IPS-15b (cell line): ENCODE data around the gene INTS6L.
"Not testable (repeated sequence)": the region's sequence is repeated elsewhere in the genome, so short reads cannot be mapped to it uniquely, and the experiment has no call there.

Experiments used
- H3K27me3 ChIP-seq: one replicate; pipeline ENCODE4 v1.6.1; 2013; ENCODE audit warnings: low read length; ENCODE audit not compliant: control insufficient read depth, insufficient read depth
- H3K36me3 ChIP-seq: one replicate; pipeline ENCODE4 v1.6.1; 2013; ENCODE audit warnings: low read length; ENCODE audit not compliant: control insufficient read depth, insufficient read depth
- H3K4me1 ChIP-seq: one replicate; pipeline ENCODE4 v1.6.1; 2013; ENCODE audit warnings: mild to moderate bottlenecking, low read length; ENCODE audit not compliant: control insufficient read depth, insufficient read depth
- H3K4me3 ChIP-seq: one replicate; pipeline ENCODE4 v1.5.1; 2013; ENCODE audit warnings: low read depth, low read length
- H3K9ac ChIP-seq: one replicate; pipeline ENCODE4 v1.6.1; 2013; ENCODE audit warnings: low read depth, mild to moderate bottlenecking, low read length
- H3K9me3 ChIP-seq: one replicate; pipeline ENCODE4 v1.6.1; 2013; ENCODE audit warnings: mild to moderate bottlenecking, low read length; ENCODE audit not compliant: control insufficient read depth, insufficient read depth

INTS6L gene

DNA sequence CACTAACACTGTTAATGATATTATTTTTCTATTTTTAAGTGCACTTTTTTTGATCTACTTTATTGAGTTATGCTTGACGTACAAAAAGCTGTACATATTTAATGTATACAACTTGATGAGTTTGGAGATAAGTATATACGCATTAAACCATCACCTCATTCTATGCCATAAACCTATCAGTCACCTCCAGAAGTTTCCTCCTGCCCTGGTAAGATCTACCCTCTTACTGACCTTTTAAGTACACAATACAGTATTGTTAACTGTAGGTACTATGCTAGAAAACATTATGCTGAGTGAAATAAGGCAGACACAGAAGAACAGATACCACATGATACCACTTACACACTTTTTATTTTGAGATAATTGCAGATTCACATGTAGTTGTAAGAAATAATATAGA is 36.9 kb downstream of the INTS6L start:
- Histone ChIP-seq H3K9ac (no peak overlapping the region), H3K36me3 (no peaks in the 10 kb centered on the region), H3K9me3 (no peaks in the 10 kb centered on the region), H3K4me1 (peaks cover 4% of the 10 kb centered on the region), H3K27me3 (no peaks in the 10 kb centered on the region), H3K4me3 (no peak overlapping the region)

DNA sequence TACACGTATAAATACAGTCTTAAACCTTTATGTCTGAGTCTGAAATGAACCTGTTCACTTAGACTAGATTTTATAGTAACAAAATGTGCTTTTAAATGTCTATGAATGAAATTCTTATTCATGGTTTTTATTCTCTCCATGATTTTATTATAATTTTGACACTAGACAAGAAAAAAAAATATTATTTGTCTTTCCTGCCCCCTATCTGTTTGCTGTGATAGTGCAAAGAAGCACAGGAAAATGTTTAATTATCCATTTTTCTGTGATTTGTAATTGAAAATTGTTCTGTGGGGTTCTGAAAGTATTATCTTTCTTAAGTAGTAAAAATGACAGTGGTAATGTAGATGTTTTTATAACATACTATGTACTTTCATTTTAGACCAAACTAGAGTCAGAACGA is 52.0 kb downstream of the INTS6L start:
- Histone ChIP-seq H3K4me1 (no peaks in the 10 kb centered on the region), H3K4me3 (no peak overlapping the region), H3K36me3 (no peaks in the 10 kb centered on the region), H3K27me3 (no peaks in the 10 kb centered on the region), H3K9me3 (no peaks in the 10 kb centered on the region), H3K9ac (no peak overlapping the region)

DNA sequence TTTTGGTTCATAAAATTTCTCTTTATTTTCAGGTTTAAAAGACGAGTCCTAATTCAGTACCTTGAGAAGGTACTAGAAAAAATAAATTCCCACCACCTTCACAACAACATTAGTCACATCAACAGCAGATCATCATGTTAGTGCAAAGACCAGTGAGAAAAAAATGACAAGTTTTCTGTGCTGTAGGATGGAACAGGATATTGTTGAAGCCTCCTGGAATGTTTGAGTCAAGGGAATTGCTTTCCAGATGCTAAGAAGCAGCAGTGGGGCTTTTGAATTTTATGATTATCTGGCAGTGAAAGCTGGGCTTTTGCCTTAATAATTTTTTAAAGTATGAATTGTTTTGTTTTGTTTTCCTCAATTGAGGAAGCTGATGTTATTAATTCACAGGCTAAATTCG is 61.0 kb downstream of the INTS6L start:
- Histone ChIP-seq H3K9me3 (no peaks in the 10 kb centered on the region), H3K4me3 (no peak overlapping the region), H3K4me1 (no peaks in the 10 kb centered on the region), H3K36me3 (no peaks in the 10 kb centered on the region), H3K9ac (no peak overlapping the region), H3K27me3 (no peaks in the 10 kb centered on the region)

DNA sequence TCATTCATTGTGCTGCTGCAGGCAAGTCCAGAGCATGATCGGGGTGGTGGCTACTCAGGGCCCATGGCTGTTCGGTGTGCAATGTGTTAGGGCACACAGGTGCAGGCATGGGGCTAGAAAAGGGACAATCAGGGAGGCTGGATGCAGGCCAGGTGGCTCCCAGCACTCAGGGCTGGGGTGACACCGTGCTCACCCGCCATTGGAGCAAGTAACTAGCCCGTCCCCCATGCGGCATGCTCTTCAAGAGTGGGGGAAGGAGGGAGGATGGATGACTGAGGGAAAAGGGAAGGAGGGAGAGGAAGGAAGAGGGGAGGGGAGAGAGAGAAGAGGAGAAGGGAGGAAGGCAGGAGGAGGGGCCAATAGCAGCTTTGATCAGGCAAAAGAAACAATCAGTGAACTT is 64.7 kb downstream of the INTS6L start:
- no peaks in the 10 kb centered on the region for H3K27me3 ChIP-seq
- H3K4me1 ChIP-seq, result no peaks in the 10 kb centered on the region
- peaks cover 3% of the 10 kb centered on the region for H3K9me3 ChIP-seq
- H3K4me3 ChIP-seq, result no peak overlapping the region
- no peak overlapping the region for H3K9ac ChIP-seq
- H3K36me3 ChIP-seq, result no peaks in the 10 kb centered on the region

DNA sequence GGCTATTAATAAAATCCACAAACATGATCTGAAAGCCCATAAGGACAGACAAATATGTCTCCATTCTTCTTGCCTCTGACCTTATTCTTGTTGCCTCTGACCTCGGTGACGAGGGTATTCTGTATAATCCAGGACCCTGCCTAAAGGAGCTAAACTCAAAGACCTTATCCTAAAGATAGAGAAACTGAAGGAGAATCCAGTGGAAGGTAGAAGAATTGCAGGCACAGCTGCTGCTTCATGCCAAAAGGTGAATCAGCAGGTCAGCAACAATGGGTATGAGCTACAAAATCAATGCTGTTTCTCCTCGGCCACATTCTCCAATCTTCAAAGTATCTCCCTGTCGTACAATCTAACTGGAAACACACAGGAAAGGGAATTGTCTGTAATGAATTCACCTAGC is 71.4 kb downstream of the INTS6L start:
- H3K9me3 ChIP-seq, result peaks cover 3% of the 10 kb centered on the region
- no peaks in the 10 kb centered on the region for H3K36me3 ChIP-seq
- no peaks in the 10 kb centered on the region for H3K27me3 ChIP-seq
- H3K4me3 ChIP-seq, result no peak overlapping the region
- H3K9ac ChIP-seq, result no peak overlapping the region
- no peaks in the 10 kb centered on the region for H3K4me1 ChIP-seq

DNA sequence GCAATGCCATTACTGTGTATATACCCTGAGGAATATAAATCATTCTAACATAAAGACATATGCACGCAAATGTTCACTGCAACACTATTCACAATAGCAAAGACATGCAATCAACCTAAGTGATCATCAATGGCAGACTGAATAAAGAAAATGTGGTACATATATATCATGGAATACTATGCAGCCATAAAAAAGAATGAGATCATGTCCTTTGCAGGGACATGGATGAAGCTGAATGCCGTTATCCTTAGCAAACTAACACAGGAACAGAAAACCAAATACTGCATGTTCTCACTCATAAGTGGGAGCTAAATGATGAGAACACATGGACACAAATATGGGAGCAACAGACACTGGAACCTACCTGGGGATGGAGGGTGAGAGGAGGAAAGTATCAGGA is 73.6 kb downstream of the INTS6L start:
- not testable (repeated sequence) for H3K27me3 ChIP-seq, H3K9me3 ChIP-seq, H3K4me1 ChIP-seq

DNA sequence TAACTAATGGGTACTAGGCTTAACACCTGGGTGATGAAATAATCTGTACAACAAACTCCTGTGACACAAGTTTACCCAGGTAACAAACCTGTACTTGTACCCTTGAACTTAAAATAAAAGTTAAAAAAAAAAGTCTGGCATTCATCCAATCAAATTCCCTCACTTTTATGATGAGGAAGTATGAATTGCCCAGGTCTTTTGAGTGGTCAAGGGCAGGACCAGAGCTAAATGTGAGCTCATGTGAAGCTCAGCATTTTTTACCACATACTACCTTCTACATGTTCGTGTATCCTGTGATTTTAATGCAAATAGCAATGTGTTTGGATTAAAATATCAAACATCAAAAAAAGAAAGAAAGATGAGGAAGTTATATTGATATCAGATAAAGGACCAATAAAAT is 74.0 kb downstream of the INTS6L start:
- not testable (repeated sequence) for H3K4me1 ChIP-seq, H3K9ac ChIP-seq, H3K36me3 ChIP-seq, H3K4me3 ChIP-seq, H3K27me3 ChIP-seq, H3K9me3 ChIP-seq

More for the DNA sequence above, 73.6 kb downstream of the INTS6L start:
- H3K36me3 ChIP-seq, H3K9ac ChIP-seq, H3K4me3 ChIP-seq: not testable (repeated sequence)

DNA sequence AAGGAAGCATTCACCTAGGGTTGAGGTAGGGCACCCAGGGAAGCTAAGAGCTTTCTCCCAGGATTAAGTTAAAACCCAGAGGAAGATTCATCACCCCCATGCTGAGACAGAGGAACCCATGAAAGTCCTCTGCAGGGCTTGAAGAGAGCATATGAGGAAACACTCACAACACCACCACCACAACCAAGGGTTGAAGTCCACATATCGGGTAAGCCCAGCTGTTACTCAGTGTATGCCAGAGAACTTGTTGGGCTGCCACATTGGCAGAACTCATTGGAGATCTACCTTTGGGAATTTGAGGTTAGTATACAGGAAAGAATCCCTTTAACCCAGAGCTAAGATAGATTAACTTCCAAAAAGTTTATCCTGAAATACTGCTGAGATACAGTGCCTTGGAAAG is 75.1 kb downstream of the INTS6L start:
- no peaks in the 10 kb centered on the region for H3K36me3 ChIP-seq
- H3K4me3 ChIP-seq, result no peak overlapping the region
- H3K9ac ChIP-seq, result no peak overlapping the region
- no peaks in the 10 kb centered on the region for H3K4me1 ChIP-seq
- no peaks in the 10 kb centered on the region for H3K9me3 ChIP-seq
- no peaks in the 10 kb centered on the region for H3K27me3 ChIP-seq

DNA sequence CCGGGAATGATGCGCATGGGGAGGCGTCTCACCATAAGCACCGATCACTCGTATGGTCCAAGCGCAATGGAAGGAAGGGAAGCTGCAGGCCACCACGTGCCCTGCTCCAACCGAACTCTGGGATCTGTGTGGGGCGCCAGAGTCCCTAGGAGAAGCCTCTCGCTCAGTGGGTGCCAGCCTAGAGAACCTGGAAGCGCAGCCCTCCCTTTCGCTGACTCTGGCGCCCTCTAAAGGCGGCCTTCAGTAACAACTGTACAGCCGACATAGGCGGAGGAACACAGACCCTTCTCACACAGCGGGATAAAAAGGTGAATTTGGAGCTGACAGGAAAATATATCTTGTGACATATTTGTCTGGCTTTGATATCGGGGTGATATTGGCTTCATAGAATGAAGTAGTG is 76.0 kb downstream of the INTS6L start:
- no peaks in the 10 kb centered on the region for H3K9me3 ChIP-seq
- no peaks in the 10 kb centered on the region for H3K36me3 ChIP-seq
- H3K27me3 ChIP-seq, result no peaks in the 10 kb centered on the region
- H3K4me3 ChIP-seq, result no peak overlapping the region
- H3K9ac ChIP-seq, result no peak overlapping the region
- H3K4me1 ChIP-seq, result no peaks in the 10 kb centered on the region

DNA sequence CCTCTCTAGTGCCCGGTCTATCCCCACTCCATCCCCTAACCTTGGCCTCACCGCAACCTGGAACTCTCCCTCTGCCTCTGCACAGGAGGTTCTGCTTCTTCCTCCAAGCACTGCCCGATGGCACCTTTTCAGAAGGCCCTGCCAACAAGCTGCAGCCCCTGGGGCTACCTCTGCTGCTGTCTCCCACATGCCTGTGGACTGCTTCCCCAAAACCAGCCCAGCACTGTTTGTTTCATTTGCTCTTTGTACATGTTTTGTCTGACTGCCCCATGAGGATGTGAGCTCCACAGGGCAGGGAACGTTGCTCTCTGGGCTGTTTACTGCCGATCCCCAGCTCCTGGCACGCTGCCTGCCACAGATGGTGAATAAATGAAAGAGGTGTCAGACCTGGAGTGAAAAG is 85.4 kb downstream of the INTS6L start:
- no peak overlapping the region for H3K9ac ChIP-seq
- H3K9me3 ChIP-seq, result no peaks in the 10 kb centered on the region
- no peaks in the 10 kb centered on the region for H3K4me1 ChIP-seq
- no peaks in the 10 kb centered on the region for H3K36me3 ChIP-seq
- no peak overlapping the region for H3K4me3 ChIP-seq
- no peaks in the 10 kb centered on the region for H3K27me3 ChIP-seq

DNA sequence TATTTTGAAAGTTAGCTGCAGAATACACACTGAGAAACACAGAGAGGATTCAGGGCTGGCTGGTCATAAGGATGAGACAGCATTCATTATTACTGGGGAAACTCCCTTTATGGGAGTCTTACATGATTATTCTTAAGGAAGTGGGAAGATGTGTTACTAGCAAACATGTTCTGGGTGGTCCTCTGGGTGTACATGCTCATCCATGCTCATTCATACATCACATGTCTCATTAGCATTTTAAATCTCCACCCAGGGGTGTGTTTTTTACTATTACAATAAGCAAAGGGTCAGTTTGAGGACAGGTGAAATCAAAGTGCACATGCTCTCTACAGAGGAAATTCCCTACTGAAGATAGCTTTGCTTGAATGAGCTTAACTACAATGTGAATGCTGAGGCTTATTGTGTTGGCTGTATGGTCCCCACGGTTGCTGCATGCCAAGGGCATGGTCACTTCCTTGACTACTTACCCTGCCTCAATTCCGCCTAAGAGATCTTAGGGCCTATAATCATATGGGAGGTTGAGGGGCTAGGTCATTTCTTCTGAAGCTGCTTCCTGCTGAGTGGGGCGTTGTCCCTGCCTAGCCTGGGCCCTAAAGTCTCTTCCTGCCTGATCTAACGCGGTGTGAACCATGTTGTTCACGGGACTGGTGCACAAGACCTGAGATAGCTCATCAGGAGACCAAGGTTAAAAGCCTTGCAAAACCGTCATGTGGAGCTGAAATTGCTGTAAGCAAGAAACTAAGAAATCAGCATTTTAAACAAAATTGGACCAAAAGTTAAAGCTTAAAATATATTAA is 104.1 kb downstream of the INTS6L start:
- H3K9me3 ChIP-seq, H3K4me3 ChIP-seq, H3K27me3 ChIP-seq, H3K4me1 ChIP-seq, H3K9ac ChIP-seq, H3K36me3 ChIP-seq: not testable (repeated sequence)

DNA sequence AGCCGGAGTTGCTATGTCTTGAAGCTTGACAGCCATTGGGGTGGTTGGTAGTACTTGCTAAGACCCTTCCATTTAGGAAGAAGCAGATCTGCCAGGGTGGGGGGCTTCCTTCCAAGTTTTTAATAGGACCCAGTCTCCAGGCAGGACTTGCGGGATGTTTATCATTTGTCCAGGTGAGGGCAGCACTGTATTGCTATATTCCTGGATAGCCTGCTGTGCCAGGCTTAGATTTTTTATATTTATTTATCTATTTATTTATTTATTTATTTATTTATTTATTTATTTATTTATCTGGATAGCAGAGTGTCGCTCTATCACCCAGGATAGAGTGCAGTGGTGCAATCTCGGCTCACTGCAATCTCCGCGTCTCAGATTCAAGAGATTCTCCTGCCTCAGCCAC is 105.5 kb downstream of the INTS6L start:
- Histone ChIP-seq H3K36me3 (no peaks in the 10 kb centered on the region), H3K4me3 (no peak overlapping the region), H3K9me3 (no peaks in the 10 kb centered on the region), H3K4me1 (no peaks in the 10 kb centered on the region), H3K9ac (no peak overlapping the region), H3K27me3 (no peaks in the 10 kb centered on the region)
